ENCODE measurements around the gene SCGB1A1.

DNA sequence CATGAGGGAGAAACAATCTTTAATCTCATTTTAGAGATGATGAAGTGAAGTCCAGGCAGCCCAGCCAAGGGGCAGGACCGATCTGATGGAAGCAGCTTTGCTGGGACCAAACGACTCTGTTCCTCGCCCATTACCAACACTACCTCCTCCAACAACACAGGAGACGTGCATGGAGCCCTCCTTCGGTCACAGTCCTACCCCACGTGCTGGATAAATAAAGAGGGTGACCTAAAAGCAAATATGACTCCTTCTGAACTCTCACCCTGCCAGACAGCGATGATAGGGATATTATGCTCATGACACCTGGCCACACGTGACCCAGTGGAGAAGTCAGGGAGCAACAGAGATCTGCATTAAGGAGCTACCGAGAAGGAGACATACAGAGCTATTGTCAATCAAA is 26.0 kb downstream of the SCGB1A1 start:
- TF ChIP-seq, protein P1, sequence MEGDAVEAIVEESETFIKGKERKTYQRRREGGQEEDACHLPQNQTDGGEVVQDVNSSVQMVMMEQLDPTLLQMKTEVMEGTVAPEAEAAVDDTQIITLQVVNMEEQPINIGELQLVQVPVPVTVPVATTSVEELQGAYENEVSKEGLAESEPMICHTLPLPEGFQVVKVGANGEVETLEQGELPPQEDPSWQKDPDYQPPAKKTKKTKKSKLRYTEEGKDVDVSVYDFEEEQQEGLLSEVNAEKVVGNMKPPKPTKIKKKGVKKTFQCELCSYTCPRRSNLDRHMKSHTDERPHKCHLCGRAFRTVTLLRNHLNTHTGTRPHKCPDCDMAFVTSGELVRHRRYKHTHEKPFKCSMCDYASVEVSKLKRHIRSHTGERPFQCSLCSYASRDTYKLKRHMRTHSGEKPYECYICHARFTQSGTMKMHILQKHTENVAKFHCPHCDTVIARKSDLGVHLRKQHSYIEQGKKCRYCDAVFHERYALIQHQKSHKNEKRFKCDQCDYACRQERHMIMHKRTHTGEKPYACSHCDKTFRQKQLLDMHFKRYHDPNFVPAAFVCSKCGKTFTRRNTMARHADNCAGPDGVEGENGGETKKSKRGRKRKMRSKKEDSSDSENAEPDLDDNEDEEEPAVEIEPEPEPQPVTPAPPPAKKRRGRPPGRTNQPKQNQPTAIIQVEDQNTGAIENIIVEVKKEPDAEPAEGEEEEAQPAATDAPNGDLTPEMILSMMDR (IDR thresholded peaks at IDR 0.05): no peak
- no peak for TF ChIP-seq EP300 (IDR thresholded peaks at IDR 0.05)
- no peak for TF ChIP-seq POLR2AphosphoS5 (IDR thresholded peaks at IDR 0.05)
- no peak for TF ChIP-seq POLR2A (IDR thresholded peaks at IDR 0.05; ENCODE audit: low read depth)

All from esophagus muscularis mucosa (tissue), 4 donors.